GM19035 (cell line): ENCODE results near the gene MYOM1.

Experiments used
- ATAC-seq: cut with Tn5 transposase; IDR thresholded peaks from one replicate; pipeline ENCODE4 v1.9.1; 2021; ENCODE audit not compliant: unreplicated experiment

MYOM1 gene

GRCh38 chr18:3190610-3191009, 29.2 kb downstream of the MYOM1 start:
- ATAC-seq = no peak

DNA sequence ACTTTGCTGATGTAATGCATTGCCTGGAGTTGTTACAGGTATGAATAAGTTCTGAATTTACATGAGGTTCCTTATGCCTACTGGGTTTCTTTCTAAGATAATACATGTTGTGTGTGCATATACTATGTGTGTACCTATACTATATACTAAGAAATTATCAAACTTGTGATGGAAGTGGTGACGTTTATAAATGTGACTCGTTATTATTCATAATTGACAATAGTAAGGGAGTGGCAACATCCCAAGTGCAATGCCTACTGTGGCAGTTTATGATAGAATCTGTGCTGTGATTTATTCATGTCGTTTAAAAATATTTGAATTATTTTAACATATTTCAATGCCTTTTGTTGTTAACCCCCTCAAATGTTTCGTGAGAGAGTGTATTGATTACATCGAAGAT, 29.9 kb downstream of the MYOM1 start:
- ATAC-seq = no peak

- no peak for ATAC-seq
Measured at GRCh38 chr18:3186678-3187658, 32.8 kb downstream of the MYOM1 start.

- ATAC-seq = no peak
Measured at GRCh38 chr18:3184275-3184963, 35.3 kb downstream of the MYOM1 start.

DNA sequence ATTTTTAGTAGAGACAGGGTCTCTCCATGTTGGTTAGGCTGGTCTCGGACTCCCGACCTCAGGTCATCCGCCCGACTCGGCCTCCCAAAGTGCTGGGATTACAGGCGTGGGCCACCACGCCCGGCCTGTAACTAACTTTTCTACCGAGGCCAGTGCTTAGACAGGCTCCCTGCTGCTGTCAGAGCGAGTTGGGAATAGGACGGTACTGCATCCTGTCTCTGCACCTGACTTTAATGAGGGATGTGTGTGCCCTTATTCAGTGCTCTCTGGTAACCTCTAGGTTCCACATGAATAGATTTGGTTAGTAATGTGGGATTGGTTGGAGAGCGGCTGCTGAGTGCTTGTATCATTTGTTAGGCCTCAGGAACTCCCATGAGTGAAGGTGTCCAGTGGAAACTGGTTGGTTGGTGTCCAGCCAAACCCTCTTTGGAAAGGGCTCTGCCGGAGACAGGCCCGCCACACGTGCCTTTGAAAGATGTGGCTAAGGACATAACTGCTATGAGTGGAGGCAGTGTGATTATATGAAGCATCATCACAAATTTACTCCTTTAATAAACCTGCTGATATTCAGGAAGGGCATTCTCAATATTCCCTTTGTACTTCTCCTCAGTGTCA, 36.6 kb downstream of the MYOM1 start:
- ATAC-seq = no peak

DNA sequence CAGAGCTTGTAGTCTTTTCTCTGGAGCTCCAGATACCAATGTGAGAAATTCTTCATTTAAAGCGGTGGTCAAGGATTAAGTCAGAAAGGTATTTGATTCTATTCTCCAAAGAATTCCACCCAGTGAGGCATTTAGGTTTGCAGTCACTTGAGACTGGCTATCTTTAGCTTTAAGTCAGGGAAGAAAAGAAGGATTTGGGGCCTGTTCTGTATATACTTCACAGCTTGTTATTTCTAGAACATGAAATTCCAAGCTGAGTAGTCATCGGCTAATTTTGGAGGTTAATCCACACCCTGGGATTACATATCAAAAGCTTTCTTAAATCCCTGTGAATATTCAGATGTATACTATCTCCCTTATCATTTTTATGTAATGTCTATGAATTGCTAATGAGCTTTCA, 39.4 kb downstream of the MYOM1 start:
- ATAC-seq = no peak

GRCh38 chr18:3179430-3180089, 40.2 kb downstream of the MYOM1 start:
- peak; percentile 41 for ATAC-seq

GRCh38 chr18:3177902-3178687, 41.7 kb downstream of the MYOM1 start:
- ATAC-seq = peak; percentile 87

DNA sequence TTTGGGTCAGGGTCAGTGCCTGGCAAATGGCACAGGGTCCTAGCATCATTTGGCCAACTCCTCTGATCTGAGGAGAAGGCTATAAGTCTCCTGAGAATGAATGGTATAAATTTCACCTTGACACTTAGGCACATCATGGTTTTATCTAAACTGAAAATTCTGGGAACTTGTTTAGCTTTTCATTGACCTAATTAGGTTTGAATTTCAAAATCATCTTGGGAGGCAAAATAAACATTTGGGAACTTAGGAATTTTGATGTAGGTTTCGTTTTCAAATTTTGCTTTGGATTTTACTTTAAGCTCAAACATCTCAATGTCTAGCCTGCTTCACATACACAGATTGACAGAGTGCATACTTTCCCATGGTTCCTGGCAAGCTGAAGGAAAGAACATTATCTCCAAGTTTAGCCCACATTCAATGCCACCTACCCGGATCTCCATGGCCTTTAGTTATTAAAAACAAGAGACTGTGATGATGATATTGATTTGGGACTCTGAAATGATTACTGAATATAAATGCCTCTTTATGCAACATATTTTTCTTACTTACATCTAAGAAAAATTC, 44.5 kb downstream of the MYOM1 start:
- ATAC-seq = no peak

GRCh38 chr18:3172097-3172496, 47.7 kb downstream of the MYOM1 start:
- ATAC-seq = no peak

DNA sequence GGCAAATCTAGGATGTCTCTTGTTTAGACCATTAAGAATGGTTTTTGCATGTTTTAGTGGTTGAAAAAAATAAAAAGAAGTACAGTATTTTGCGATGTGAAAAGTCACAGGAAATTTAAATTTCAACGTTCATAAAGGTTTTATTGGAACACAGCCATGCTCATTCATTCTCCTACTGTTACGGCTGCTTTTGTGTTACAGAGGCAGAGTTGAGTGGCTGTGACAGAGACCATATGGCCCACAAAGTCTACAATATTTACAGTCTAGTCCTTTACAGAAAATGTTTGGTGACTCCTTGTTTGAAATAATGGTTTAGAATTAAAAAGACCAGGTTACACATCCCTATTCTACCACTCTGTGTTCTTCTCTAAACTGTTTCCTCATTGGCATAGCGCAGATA, 48.1 kb downstream of the MYOM1 start:
- ATAC-seq = no peak

- ATAC-seq = no peak
Measured at GRCh38 chr18:3170441-3171161, 49.2 kb downstream of the MYOM1 start.

- ATAC-seq = no peak
Measured at GRCh38 chr18:3164381-3164780, 55.4 kb downstream of the MYOM1 start.

DNA sequence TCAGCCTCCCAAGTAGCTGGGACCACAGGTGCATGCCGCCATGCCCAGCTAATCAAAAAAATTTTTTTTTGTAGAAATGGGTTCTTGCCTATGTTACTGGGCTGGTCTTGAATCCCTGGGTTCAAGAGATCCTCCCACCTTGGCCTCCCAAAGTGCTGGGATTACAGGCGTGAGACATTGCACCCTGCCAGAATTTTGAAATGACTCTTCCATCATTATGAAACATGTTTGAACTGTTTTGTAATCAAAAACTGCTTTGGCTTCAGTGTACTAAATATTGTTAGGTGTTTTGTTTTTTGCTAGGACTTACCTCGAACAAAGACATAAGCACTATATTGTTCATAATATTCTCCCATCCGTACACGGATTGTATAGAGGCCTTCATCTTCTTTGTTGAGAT, 55.8 kb downstream of the MYOM1 start:
- no peak for ATAC-seq

DNA sequence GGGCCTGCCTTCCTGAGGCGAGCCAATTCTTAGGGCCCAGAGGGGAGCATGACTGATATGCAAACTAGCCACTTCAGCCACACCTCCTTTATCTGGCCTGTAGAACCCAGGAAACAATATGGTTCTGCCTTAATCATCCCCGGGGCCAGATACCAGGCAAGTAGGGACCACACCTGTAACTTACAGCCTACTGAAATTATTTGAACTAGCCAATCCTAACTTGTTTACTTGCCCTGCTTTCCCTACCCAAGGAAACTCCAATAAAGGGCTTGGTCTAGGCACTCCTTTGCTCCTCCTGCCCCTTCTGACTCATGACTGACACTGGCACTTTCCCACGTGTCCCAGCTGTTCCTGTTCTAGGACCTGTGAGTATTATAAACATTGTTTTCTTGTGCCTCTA, 57.6 kb downstream of the MYOM1 start:
- ATAC-seq = no peak

DNA sequence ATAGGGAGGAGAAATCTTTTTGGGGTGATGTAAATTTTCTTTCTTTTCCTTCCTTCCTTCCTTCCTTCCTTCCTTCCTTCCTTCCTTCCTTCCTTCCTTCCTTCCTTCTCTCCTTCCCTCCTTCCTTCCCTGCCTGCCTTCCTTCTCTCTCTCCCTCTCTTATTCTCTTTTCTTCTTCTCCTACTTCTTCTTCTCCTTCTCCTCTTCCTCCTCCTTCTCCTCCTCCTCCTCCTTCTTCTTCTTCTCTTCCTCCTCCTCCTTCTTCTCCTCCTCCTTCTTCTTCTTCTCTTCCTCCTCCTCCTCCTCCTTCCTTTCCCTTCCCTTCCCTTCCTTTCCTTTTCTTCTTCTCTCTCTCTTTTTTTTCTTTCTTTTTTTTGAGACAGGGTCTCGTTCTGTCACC, 59.9 kb downstream of the MYOM1 start:
- ATAC-seq = no peak

GRCh38 chr18:3157606-3158005, 62.2 kb downstream of the MYOM1 start:
- ATAC-seq = no peak

GRCh38 chr18:3157086-3157485, 62.7 kb downstream of the MYOM1 start:
- ATAC-seq = no peak

GRCh38 chr18:3156325-3156640, 63.5 kb downstream of the MYOM1 start:
- ATAC-seq = no peak

DNA sequence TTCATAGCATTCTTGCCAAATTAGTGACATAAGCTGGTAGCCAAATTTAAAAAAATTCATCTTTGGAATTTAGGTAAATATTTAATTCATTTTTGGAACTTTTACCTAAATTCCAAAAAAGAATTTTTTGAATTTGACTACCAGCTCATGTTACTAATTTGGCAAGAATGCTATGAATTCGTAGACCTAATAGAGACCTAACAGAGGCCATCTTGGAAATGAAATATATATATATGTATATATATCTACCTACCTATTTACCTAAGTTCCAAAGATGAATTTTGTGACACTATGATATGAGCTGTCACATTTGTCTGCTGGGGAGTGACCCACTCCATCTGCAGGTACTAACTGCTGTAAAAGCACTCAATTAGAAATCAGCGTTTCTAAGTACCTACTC, 65.6 kb downstream of the MYOM1 start:
- ATAC-seq = no peak
